ENCODE results near the gene SLC25A25. TPM values are rescaled to one million over a fixed set of nuclear protein-coding genes. Genes with fewer than 3 reads are reported as not detected.

The SLC25A25 gene
- total and polyA plus RNA-seq, 11 donors, result 1.7 to 15.1 (median 6.7) TPM

DNA sequence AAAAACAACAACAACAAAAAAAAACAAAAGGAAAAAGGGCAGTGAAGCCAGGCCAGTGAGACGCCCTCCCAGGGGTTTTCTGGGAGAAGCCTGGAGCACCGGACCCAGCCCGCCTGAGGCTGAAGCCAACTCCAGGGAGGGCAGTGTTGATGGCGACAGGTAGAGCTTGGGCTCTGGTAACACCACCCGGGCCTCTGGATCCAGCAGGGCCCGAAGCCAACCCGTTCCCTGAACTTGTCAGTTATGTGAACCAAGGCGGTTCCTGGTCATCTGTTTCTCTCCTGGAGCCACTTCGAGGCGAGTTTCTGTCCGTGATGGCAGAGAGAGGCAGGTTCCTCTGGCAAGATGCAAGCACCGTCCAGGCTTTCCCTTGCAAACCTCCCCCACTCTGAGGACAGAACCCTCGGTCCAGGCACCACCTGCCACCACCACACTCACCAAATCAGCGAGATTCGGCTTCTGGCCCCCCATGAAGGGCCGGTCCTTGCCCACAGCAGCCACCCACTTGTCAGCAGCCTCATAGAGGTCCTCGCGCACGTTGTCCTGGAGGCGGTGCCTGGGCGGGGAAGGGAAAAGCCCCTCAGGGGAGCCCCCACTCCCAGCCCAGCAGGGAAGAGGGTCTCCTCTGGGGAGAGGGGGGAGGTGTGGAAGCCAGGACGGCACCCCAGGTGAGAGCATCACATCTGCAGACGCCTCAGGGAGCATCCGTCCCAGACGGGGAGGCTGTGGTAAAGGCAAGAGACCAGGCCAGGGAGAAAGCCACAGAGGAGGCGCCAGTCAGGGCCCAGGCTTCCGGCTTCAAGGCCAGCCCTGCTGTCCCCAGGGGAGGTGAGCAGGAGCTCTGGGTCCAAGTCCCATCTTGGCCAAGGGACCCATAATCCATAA lies 54.1 kb downstream of the SLC25A25 start:
- intact Hi-C loops (cut with DNase I), result no loop called here
- Histone ChIP-seq H3K27ac (no peak overlapping the region), H3K27me3 (no peaks in the 10 kb centered on the region), H3K4me1 (peaks cover 0 to 35% (median 26%) of the 10 kb centered on the region in 12 donors), H3K36me3 (peaks cover 0 to 50% (median 46%) of the 10 kb centered on the region in 9 donors), H3K9me3 (no peaks in the 10 kb centered on the region), H3K4me3 (no peak overlapping the region)
- ATAC-seq (no peak), DNase-seq (peak in 3 of 5 donors; percentile 20 to 44 (median 25))
- WGBS, 4 donors, result 83 to 89% (median 86%) methylated on average over 15 to 27 of the region's 27 CpGs
- TF ChIP-seq CTCF (IDR thresholded peaks at IDR 0.05) (no peak), POLR2A (IDR thresholded peaks at IDR 0.05) (no peak)

- DNase-seq (peak in 3 of 5 donors; percentile 18 to 56 (median 25)), ATAC-seq (no peak)
- intact Hi-C loops (cut with DNase I), result no loop called here
- H3K27me3 ChIP-seq, result no peaks in the 10 kb centered on the region
- H3K36me3 ChIP-seq, result peaks cover 0 to 50% (median 46%) of the 10 kb centered on the region in 9 donors
- TF ChIP-seq CTCF (IDR thresholded peaks at IDR 0.05), result no peak
- no peak for TF ChIP-seq POLR2A (IDR thresholded peaks at IDR 0.05)
- WGBS, 4 donors, result 92 to 95% (median 94%) methylated on average over 23 to 24 of the region's 24 CpGs
- peaks cover 0 to 30% (median 25%) of the 10 kb centered on the region in 12 donors for H3K4me1 ChIP-seq
- no peak overlapping the region for H3K4me3 ChIP-seq
- no peak overlapping the region for H3K27ac ChIP-seq
- no peaks in the 10 kb centered on the region for H3K9me3 ChIP-seq
These were observed 54.8 kb downstream of the SLC25A25 start for GRCh38 chr9:128122809-128123175.

DNA sequence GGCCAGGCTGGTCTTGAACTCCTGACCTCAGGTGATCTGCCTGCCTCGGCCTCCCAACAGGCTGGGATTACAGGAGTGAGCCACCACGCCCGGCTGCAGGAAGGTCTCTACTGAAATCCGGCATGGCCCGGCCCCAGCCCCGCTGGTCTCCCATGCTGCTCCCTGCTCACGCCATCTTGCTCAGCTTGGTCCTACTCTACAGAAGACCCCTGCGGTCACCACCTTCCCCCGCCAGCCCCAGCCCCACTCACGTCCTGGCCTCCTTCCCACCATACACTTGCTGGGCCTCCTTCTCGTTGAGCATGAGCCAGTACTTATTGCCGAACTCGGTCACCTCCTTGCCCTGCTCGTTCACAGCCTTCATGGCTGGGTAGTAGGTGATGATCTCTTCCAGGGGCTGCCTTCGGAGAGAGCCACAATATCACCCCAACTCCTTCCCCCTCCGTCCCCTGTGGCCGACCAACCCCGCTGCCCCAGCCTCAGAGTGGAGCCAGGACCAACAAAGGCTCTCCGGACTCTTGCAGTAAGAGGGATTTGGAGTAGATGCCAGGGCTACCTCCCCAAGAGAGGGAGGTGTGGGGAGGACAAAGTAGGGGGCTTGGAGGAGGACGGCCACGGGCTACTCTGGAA lies 55.5 kb downstream of the SLC25A25 start:
- WGBS, 4 donors, result 91 to 93% (median 92%) methylated on average over 21 of the region's 21 CpGs
- Histone ChIP-seq H3K36me3 (peaks cover 0 to 50% (median 46%) of the 10 kb centered on the region in 9 donors), H3K27me3 (no peaks in the 10 kb centered on the region), H3K4me1 (peaks cover 0 to 27% (median 21%) of the 10 kb centered on the region in 12 donors), H3K9me3 (no peaks in the 10 kb centered on the region), H3K4me3 (no peak overlapping the region), H3K27ac (no peak overlapping the region)
- no peak for TF ChIP-seq CTCF (IDR thresholded peaks at IDR 0.05)
- no peak for TF ChIP-seq POLR2A (IDR thresholded peaks at IDR 0.05)
- DNase-seq (peak in 3 of 5 donors; percentile 13 to 49 (median 30)), ATAC-seq (no peak)
- intact Hi-C loops (cut with DNase I), result no loop called here

DNA sequence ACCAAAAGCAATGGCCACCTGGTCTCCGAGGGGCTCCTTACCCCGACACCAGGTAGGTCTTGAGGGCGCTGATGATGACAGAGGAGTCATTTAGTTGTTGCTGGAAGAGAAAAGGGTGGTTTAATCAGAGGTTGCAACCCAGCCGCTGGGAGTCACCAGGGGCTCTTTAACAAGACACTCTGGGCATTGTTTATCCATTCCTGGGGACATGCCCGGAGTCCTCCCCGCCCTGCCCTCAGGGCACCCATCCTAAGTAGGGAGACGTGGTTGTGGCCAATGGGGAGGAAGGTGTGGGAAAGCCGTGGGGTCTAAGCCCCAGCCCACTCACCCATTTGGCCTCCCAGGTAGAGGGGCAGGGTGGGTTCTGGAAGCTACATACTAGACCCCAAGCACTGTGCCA lies 56.4 kb downstream of the SLC25A25 start:
- intact Hi-C loops (cut with DNase I), result no loop called here
- Histone ChIP-seq H3K27ac (no peak overlapping the region), H3K4me1 (peaks cover 3 to 36% (median 29%) of the 10 kb centered on the region in 12 donors)

More for the DNA sequence above, 56.4 kb downstream of the SLC25A25 start:
- peaks cover 0 to 50% (median 46%) of the 10 kb centered on the region in 9 donors for H3K36me3 ChIP-seq
- no peak overlapping the region for H3K4me3 ChIP-seq
- peaks cover 0 to 1% (median 0%) of the 10 kb centered on the region in 12 donors for H3K9me3 ChIP-seq
- ATAC-seq (no peak), DNase-seq (peak in 3 of 5 donors; percentile 19 to 37 (median 19))
- WGBS, 4 donors, result 83 to 92% (median 90%) methylated on average over 8 of the region's 8 CpGs
- TF ChIP-seq CTCF (IDR thresholded peaks at IDR 0.05), result no peak
- TF ChIP-seq POLR2A (IDR thresholded peaks at IDR 0.05), result no peak
- no peaks in the 10 kb centered on the region for H3K27me3 ChIP-seq
